GM20000 (cell line): ENCODE results near the gene TSHZ2.
"Not testable (repeated sequence)": the region's sequence is repeated elsewhere in the genome, so short reads cannot be mapped to it uniquely, and the experiment has no call there.

Source experiments
- DNase-seq: peaks from one replicate; pipeline ENCODE4 v3.0.0; 2012; ENCODE audit warnings: low spot score
- CTCF ChIP-seq: IDR thresholded peaks from 2 replicates; pipeline ENCODE4 v1.5.1; 2012; ENCODE audit warnings: mild to moderate bottlenecking, control low read depth; ENCODE audit errors: extremely low read depth, missing control alignments

The TSHZ2 gene

DNA sequence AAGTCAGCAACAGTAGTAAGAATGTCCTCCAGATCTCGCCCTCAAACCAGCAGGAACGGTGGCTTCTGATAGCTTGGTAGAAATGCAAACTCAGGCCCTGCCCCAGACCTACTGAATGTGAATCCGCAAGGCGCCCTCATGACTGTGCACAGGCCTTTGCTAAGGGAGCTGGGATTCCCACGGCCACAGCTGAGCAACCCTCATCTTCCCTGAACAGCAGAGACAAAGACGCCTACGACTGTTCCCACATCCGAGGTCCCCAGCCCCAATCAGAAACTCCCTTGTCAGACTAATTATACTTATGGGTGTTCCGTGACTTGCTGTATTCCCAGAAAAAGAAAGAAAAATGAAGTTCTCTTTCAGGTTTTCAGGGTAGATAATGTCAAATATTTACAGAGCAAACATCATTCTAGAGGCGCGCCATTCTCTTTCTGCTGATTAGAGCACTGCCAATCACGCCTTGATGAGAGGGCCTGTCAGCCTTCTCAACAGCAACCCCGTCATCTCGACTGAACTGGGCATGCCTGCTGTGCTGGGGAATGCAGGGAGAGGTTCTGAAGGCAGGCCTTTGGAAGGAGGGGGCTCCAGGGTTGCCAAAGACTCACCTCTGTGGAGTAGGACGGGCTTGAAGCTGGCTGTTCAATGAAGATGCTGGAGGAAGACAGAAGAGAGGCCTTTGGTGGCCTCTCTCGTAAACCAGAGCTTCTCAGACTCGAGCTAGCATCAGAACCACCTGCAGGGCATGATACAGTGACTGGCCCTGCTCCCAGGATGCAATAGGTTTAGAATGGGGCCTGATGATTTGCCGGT lies 541.5 kb downstream of the TSHZ2 start:
- no peak for TF ChIP-seq CTCF
- DNase-seq: no peak

GRCh38 chr20:53515749-53516148 lies 543.6 kb downstream of the TSHZ2 start:
- no peak for DNase-seq
- TF ChIP-seq CTCF: no peak

DNA sequence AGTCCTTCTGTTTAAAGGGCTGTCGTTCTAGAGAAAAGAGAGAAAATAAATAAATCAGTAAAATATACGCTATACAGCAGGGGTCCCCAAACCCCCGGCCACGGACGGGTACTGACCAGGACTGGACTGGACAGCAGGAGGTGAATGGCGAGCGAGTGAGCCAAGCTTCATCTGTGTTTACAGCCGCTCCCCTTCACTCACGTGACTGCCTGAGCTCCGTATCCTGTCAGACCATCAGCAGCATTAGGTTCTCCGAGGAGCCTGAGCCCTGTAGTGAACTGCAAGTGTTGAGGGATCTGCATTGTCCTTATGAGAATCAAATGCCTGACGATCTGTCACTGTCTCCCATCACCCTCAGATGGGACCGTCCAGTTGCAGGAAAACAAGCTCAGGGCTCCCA lies 545.0 kb downstream of the TSHZ2 start:
- no peak for DNase-seq
- no peak for TF ChIP-seq CTCF

GRCh38 chr20:53521421-53521820 lies 549.3 kb downstream of the TSHZ2 start:
- DNase-seq: not testable (repeated sequence)

DNA sequence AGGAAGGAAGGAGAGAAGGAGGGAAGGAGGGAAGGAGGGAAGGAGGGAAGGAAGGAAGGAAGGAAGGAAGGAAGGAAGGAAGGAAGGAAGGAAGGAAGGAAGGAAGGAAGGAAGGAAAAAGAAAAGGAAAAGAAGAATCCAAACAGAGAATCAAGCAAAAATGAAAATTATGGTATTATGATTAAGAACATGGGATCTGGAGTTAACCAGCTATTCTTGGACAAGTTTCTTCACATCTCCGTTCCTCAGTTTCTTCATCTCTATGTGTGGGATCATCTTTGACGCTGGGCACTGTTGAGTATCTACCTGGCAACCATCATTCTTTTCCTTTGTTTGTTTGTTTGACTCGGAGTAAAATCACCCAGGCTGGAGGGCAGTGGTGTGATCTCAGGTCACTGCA lies 549.9 kb downstream of the TSHZ2 start:
- no peak for TF ChIP-seq CTCF
- no peak for DNase-seq

DNA sequence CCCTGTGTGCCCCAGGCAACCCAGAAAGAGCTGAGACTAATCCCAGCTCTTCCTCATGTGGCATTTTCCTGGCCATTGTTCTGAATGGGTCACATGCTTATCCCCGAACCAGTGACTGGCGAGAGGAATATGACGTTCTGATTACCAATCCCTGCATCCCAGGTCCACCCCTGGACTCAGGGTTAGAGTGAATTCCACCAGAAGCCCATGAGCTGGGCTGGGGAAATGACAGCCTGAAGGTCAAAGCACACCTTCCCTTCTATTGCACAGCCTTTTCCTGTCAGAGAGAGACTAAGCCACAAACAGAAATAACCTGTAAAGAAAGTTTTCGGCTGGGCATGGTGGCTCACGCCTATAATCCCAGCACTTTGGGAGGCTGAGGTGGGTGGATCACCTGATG lies 550.5 kb downstream of the TSHZ2 start:
- TF ChIP-seq CTCF: no peak

DNA sequence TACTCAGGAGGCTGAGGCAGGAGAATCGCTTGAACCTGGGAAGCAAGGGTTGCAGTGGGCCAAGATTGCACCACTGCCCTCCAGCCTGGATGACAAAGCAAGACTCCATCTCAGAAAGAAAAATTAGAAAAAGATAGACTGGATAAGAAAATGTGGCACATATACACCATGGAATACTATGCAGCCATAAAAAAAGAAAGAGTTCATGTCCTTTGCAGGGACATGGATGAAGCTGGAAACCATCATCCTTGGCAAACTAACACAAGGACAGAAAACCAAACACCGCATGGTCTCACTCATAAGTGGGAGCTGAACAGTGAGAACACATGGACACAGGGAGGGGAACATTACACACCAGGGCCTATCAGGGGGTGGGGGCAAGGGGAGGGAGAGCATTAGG lies 551.5 kb downstream of the TSHZ2 start:
- not testable (repeated sequence) for DNase-seq

More for the DNA sequence above, 550.5 kb downstream of the TSHZ2 start:
- no peak for DNase-seq

- no peak for DNase-seq
- TF ChIP-seq CTCF: no peak
These were observed 552.6 kb downstream of the TSHZ2 start for GRCh38 chr20:53524589-53525312.
